NCI-H146 treated with DMSO at 0.1 percent for 48 hours (cell line): ENCODE measurements around the gene FARP2.
"Not testable (repeated sequence)": the region's sequence is repeated elsewhere in the genome, so short reads cannot be mapped to it uniquely, and the experiment has no call there.

Experiments
- DNase-seq: peaks from one replicate; lab custom pipeline; 2025; ENCODE audit not compliant: unreplicated experiment; lab: John Stamatoyannopoulos, UW

FARP2 gene

DNA sequence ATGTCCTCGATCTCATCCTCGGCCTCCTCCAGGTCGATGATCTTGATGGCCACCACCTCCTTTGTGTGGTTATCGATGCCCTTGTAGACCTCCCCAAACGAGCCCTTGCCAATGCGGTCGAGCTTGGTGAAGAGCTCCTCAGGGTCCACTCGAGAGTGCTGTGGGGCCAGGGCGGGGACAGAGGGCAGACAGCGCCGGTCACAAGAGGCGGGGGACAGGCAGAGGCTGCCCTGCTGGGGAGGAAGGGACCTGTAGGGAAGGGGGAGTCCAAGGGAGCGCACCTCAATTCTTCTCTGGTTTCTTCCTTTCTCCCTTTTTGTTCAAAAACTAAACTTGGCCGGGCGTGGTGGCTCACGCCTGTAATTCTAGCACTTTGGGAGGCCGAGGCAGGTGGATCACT is 145.5 kb downstream of the FARP2 start:
- DNase-seq, result no peak

DNA sequence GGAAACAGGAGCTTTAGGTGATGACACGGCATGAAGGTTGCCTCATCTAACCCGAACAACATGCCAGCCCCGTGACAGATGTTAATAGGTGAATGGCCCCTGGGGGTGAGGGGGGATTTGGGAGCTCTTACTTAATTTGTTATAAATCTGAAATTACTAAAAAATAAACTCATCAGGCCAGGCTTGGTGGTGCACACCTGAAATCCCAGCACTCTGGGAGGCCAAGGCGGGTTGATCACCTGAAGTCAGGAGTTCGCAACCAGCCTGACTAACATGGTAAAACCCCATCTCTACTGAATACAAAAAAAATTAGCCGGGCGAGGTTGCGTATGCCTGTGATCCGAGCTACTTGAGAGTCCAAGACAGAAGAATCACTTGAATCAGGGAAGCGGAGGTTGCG is 146.2 kb downstream of the FARP2 start:
- no peak for DNase-seq

DNA sequence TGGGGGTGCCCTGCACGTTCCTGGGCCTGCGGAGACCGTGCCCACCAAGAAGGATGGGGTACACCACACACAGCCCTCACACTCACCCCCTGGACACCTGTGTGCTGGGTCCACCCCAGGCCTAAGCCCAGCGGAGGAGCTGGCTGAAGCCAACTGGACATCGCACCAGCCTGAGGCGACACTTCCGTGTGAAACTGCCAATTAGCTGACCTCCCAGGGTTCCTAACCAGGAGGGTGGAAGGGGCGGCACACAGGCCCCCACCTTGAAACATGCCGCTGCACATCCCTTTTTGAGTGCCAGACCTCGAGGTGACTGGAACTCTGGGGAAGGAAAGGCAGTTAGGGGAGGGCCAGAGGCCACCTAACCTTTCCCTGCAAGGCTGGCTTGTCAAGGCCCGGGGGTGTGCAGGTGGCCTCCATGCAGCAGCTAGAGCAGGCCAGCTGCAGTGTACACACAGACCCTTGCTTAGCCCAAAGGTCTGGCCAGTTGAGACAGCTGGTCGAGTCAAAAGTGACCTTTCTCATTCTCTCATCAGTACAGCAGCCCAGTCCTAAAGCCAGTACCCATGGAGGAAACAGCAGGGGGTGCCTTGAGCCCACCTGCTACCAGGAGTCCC is 147.8 kb downstream of the FARP2 start:
- no peak for DNase-seq

DNA sequence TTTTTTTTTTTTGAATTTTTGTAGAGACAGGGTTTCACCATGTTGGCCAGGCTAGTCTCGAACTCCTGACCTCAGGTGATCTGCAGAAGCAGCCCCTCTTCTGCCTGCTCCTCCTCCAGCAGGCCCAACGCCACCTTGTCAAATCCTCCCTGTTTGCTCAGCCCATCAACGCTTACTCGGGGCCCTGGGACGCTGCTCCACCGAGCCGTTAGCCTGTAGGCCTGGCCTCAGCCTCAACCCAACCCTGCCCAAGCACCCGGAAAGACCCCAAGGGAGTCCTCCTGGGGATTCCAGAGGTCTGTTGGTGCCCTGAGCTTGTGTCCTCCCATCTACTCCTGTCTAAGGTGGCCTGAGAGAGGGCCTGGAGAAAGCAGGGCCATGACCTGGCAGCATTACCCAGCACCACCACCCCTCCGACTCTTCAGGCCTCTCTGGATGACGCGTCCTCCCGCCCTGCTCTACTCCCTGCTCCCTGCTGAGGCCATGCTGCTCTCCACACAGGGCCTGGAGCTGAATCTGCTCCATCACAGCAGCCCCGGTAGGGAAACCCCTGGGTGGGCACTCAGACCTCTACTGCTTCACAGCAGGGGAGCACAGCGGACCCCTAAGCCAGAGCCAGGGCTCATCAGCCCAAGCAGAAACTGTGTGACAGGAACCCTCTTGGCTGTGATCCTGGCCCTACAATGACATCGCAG is 149.1 kb downstream of the FARP2 start:
- DNase-seq, result no peak

DNA sequence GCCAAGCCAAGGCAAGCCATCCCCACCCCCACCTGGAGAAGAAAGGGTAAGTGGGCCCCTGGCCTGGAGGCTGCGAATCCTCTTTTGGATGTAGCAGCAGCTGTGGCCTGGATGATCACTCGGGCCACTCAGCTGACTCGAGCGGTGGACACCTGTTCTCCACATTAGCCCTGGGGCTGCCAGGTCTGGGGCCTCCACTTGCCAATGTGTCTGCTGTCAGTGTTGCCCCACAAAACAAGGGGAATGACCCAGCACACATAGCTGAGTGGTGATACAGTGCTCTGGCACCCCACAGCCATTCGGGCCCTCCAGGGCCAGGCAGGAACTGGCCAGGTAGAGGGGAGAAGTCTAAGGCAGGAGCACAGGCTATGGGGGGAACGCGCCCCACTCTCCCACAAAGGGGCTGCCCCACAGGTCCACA is 149.7 kb downstream of the FARP2 start:
- DNase-seq, result no peak

DNA sequence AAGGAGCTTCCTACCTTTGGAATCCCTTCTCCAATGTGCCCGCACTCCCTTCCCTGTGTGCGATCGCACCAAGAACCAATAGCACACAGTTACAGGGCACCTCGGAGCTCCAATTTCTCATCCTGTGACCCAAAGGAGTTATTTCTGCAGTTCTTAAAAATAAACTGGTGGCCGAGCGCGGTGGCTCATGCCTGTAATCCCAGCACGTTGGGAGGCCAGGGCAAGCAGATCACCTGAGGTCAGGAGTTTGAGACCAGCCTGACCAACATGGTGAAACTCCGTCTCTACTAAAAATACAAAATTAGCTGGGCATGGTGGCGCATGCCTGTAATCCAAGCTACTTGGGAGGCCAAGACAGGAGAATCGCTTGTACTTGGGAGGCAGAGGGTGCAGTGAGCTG is 150.2 kb downstream of the FARP2 start:
- DNase-seq, result not testable (repeated sequence)

DNA sequence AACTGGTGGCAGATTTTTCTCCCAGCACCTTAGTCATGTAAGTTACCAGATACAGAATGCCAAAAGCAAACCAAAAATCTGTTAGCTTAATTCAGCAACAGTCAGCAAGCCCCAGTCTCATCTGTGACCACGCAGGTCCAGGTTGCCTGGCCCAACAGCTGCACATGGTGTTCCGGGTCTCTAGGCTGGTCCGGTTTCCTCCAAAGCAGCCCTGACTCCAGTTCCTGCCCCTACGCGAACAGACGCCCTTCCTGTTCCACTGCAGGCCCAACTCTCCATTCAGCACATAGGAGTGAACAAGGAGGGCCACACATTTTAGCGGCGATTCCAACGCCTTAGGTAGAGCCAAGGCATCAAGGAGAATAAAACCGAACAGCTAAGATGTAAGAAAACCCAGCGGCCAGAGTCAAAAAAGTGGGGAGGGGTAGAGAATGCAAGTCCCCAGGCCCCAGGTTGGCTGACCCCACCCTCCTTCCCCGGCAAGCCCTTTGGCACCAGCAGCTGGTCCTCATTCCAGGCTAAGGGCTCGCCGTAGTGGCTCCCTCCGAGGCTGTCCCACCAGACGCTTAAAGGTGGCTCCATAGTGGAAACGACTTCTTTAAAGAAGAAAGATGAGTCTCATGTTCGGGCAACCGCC is 150.8 kb downstream of the FARP2 start:
- DNase-seq, result no peak

DNA sequence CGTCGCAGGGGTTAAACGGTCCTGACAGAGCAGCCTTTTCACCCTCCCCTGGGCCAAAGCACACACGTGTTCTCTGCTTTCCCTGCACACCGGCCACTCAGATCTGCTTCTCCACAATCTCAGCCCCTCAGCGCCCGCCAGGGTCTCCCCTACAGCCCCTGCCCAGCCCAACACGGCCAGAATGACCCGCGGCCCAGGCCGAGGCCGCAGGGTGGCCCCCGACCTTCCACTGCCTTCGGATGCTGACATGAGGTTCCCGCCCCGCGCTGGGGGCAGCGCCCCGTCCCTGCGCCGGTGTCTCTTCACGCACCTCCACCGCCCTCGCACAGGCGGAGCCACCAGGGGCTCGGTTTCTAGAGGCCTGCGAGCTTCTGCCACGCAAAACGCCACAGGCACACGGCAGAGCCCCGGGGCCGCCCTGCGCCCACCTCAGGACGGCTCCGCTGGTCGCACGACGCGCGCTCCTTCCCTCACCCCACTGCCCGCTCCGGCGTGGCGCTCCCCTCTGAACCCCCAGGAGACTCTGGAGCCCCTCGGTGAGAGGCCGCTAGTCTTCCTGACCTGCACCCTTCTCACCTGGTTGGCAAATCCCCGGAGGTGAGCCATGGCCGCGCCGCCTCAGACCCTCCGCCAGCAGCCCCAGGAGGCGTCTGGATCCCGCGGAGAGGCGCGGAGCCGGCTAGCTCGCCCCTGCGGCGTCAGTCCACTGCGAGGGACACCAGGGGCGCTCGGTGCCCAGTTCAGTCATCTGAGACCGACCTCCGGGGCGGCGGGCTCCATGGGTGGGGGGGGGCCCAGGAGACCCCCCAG is 151.6 kb downstream of the FARP2 start:
- no peak for DNase-seq

DNA sequence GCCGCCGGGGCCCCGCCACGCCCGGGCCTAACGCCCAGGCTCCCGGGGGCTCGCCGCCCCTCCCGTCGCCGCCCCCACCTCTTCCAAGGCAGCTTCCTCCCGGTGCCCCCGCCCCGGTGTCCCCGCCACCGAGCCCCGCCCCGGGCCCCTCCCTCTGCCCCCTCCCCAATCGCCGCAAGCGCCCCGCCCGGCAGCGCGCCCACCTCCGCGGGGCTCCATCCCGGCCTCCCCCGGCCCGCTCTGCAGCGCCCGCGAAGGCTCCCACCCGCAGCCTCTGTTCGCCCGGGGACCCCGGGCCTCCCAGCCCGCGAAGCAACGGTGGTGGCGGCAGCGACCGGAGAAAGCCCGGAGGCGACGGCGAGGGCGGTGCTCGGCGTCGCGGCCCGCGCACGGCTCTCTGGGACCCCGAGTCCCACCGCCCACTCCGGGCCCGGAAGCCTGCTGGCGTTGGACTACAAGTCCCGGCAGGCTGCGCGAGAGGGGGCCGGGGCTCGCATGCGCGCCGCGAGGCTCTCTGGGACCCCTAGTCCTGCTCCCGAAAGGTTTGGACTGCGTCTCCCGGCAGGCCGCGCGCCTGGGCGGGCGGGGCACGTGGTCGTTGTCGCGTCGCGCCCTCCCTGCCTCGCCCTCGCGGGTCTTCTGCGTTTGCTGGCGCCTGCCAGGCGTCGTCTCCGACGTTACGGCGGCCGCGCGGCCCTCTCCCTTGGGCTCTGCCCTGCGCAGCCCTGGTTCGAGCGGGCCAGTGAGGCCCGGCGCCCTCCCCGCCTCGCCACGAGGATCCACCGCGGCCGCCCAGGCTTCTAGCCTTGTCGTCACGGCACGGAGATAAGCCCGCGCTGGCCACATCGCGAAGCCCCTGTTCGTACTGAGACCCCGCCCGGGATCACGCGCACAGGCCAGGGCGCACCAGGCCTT is 152.4 kb downstream of the FARP2 start, which contains the start of gene STK25:
STK25 (minus strand) TSS at position 345 of the 915 bp plus-strand sequence. CDS start 549 bp downstream, outside the sequence.
- DNase-seq, result peak; percentile 69

DNA sequence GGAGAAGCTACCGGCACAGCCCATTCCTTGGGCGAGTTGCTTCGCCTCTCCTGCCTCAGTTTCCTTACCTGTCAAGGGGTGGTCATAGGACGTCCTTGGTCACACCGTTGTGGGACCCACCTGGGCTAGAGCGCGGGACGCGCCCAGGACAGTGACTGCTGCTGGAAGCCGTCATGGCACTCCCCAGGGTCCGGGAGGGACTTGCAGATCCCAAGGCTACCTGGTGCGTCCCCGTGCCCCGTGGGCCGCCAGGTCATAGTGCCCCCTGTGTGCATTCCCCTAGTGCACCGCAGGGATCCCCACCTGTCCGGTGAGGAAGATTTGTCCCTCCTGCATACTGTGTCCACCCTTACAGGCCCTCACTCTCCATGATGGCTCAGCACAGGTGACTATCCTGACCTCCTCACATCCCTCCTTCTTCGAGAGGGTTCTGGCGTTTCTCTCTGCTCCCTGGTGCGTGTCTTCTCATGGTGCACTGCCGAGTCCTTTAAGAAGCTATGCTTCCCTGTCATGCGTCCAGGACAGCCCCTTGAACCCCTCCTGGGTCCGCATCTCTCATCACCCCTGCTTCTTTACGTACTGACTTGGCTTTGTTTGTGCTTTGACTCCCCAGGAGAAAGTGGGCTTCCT is 153.2 kb downstream of the FARP2 start:
- no peak for DNase-seq

DNA sequence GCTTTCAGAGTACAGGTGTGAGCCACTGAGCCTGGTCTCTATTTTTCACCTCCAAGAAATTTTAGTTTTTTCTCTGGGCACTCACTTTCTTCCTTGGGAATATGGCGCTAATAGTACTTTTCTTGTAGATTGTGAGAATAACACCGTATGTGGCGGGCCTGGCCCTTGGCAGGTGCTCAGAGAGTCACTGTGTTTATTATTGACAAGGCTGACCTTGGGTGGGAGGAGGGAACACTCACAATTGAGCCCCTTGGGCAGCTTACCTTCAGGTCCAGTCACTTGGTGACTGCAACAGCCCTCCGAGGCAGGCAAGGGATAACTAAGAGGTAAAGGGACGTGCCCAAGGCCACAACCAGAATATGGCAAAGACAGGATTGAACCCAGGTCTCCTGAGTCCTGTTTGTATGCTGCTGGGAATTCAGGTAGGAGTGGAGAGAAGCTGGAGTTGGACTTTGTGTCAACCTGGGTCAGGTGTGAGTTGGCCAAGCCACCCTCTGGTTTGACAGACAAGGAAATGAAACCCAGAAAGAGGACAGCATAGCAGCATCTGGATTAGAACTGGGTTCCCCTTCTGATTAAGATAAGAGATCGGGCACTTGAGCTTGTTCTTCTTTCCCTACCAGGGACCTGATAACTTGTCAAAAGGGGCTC is 155.1 kb downstream of the FARP2 start:
- no peak for DNase-seq

DNA sequence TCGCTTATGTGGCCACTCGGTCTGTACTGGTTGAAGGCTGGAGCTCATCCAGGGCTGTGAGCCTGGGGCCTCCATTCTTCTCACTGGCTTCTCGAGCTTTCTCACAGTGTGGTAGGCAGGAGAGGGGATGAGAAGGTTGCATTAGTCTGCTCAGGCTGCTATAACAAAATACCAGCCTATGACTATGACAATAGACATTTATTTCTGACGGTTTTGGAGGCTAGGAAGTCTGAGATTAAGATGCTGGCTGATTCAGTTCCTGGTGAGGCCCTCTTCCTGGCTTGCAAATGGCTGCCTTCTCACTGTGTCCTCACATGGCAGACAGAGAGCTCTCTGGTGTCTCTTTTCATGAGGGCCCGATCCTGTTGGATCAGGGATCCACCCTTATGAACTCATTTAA is 158.5 kb downstream of the FARP2 start:
- no peak for DNase-seq

DNA sequence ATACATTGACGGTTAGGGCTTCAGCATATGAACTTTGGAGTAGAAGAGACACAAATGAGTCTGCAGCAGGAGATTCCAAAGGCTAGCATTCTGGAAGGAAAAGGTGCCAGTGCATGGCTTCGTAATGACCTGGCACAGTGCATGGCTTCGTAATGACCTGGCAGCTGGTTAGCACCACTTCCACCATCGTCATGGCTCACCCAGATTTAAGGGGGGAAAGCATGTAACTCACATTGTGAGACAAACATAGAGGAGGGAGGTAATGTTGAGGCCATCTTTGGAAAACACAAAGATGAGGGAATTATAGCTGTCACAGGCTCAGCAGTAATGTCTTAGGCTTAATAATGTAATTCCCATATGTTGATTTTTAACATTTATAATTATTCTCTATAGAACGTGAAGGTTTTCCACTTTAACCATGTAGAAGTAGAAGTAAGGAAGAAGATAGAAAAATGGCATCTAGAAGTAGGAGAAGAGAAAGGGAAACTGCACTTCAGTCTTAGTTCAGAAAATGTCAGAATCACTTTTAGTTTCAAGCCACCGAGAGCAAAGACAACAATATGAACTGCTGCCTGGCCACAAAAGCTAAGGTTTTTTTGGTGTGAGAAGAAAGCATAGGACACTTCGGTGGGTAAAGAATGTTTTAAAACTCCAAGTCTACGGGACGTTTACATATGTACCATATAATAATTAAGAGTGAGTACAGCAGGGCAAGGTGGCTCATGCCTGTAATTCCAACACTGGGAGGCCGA is 159.1 kb downstream of the FARP2 start:
- DNase-seq, result no peak

DNA sequence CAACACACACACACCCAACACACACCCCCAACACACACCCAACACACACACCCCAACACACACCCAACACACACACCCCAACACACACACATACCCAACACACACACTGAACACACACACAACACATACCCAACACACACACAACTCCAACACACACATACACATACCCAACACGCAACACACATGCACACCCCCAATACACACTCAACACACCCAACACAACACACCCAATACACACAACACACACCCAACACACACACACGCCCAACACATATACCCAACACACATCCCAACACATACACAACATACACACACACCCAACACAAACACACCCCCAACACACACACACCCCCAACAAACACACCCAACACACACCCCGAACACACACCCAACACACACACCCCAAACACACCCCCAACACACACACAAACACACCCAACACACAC is 160.5 kb downstream of the FARP2 start:
- no peak for DNase-seq

DNA sequence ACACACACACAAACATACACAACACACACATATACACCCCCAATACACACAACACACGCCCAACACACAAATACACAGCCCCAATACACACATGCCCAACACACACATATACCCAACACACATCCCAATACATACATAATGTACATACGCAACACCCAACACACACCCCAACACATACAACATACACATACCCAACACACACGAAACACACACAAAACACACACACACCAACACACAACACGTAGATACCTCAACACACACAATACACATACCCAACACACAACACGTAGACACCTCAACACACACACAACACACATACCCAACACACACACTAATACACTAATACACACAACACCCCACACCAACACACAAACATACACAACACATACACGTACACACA is 161.2 kb downstream of the FARP2 start:
- DNase-seq, result no peak

DNA sequence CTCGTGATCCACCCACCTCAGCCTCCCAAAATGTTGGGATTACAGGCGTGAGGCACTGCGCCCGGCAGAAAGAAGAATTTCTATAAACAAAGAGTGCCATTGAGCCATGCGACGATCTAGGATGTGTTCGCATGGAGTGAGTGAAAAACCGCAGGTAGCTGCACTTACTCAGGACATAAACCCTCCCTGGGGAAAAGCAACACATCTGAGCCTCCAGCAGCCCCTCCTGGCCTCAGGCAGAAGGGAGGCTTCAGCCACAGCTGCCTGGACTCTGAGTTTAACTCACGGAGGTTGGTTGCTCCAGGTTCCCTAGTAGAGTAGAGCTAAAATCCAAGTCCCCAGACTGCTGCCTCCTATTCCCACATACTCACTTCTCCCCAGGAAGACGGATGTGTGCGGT is 163.6 kb downstream of the FARP2 start:
- DNase-seq, result no peak

DNA sequence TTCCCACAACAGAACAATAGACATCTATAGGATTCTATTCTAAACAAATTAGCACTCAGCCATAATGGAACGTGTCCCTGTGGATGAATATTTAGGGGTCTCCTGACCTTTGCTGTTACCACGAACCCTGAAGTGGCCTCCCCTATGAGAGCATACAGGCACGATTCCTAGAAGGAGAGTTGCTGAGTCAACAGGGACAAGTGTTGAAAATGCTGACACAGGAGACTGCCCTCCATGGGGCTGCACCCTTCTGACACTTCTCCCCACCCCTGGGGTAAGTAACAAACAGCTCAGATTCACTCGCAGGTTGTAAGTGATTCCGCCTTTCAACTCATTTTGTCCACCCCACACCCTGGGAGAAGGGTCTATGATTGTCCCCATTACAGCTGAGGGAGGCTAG is 166.4 kb downstream of the FARP2 start:
- DNase-seq, result no peak
